ENCODE data around the gene KCTD19. TPM values are rescaled to one million over a fixed set of nuclear protein-coding genes. Genes with fewer than 3 reads are reported as not detected.

The KCTD19 gene
- polyA plus RNA-seq, 1 donor (not counting 4 experiments of a cell fraction or from before 2014, with no cell fraction given): not detected

- Histone ChIP-seq H4K20me1 (ENCODE audit: control insufficient read depth, extremely low read depth, insufficient read depth, low read length) (no peaks in the 10 kb centered on the region), H3K4me3 (ENCODE audit: control insufficient read depth in 2 of 3, extremely low read depth in 1 of 3, insufficient read depth in 2 of 3, low read depth in 1 of 3, low read length in 3 of 3) (no peak overlapping the region), H3K27me3 (ENCODE audit: control insufficient read depth, extremely low read depth, insufficient read depth, low read length) (no peaks in the 10 kb centered on the region), H3K27ac (ENCODE audit: control insufficient read depth, insufficient read depth, low read length) (no peak overlapping the region), H2AFZ (ENCODE audit: control insufficient read depth, low read length) (no peak overlapping the region), H3K79me2 (ENCODE audit: control insufficient read depth, insufficient read depth, low read length) (no peaks in the 10 kb centered on the region), H3K4me2 (ENCODE audit: control insufficient read depth, extremely low read depth, insufficient read depth, low read depth, low read length) (no peak overlapping the region), H3K4me1 (ENCODE audit: control insufficient read depth, extremely low read depth, insufficient read depth, low read length) (no peaks in the 10 kb centered on the region), H3K36me3 (ENCODE audit: control insufficient read depth in 2 of 2, extremely low read depth in 1 of 2, insufficient read depth in 2 of 2, low read length in 2 of 2) (no peaks in the 10 kb centered on the region), H3K9me1 (ENCODE audit: control insufficient read depth, extremely low read depth, insufficient read depth, low read length) (no peaks in the 10 kb centered on the region), H3K9ac (ENCODE audit: control insufficient read depth, extremely low read depth, insufficient read depth, low read length) (no peak overlapping the region), H3K9me3 (ENCODE audit: control insufficient read depth, low read depth, low read length) (no peaks in the 10 kb centered on the region)
- no peak for FAIRE-seq
- dilution Hi-C loops (cut with MboI; ENCODE audit: extremely low pct_ligation_motif_present, low sequenced_read_pairs): no loop called here
- DNase-seq (ENCODE audit: low read depth, low spot score): no peak
- TF ChIP-seq EZH2 (IDR thresholded peaks at IDR 0.05; ENCODE audit: low read length): no peak
- no peak for TF ChIP-seq CTCF (optimal IDR thresholded peaks at IDR 0.05 in 1 of 3, IDR thresholded peaks at IDR 0.05 in 1 of 3, conservative IDR thresholded peaks at IDR 0.05 in 1 of 3; ENCODE audit: extremely low read depth in 1 of 3, insufficient read depth in 2 of 3, low read length in 3 of 3)
Observed at GRCh38 chr16:67336116-67336515, 9.6 kb upstream of the KCTD19 start.

- no peak overlapping the region for H3K27ac ChIP-seq (ENCODE audit: control insufficient read depth, insufficient read depth, low read length)
- H4K20me1 ChIP-seq (ENCODE audit: control insufficient read depth, extremely low read depth, insufficient read depth, low read length): no peaks in the 10 kb centered on the region
- H3K27me3 ChIP-seq (ENCODE audit: control insufficient read depth, extremely low read depth, insufficient read depth, low read length): no peaks in the 10 kb centered on the region
- H3K4me3 ChIP-seq (ENCODE audit: control insufficient read depth in 2 of 3, extremely low read depth in 1 of 3, insufficient read depth in 2 of 3, low read depth in 1 of 3, low read length in 3 of 3): no peak overlapping the region
- no peak overlapping the region for H2AFZ ChIP-seq (ENCODE audit: control insufficient read depth, low read length)
- peaks cover 3% of the 10 kb centered on the region for H3K4me1 ChIP-seq (ENCODE audit: control insufficient read depth, extremely low read depth, insufficient read depth, low read length)
- dilution Hi-C loops (cut with MboI; ENCODE audit: extremely low pct_ligation_motif_present, low sequenced_read_pairs): no loop called here
- H3K79me2 ChIP-seq (ENCODE audit: control insufficient read depth, insufficient read depth, low read length): no peaks in the 10 kb centered on the region
- H3K9me3 ChIP-seq (ENCODE audit: control insufficient read depth, low read depth, low read length): no peaks in the 10 kb centered on the region
- TF ChIP-seq EZH2 (IDR thresholded peaks at IDR 0.05; ENCODE audit: low read length) (no peak), CTCF (optimal IDR thresholded peaks at IDR 0.05 in 1 of 3, IDR thresholded peaks at IDR 0.05 in 1 of 3, conservative IDR thresholded peaks at IDR 0.05 in 1 of 3; ENCODE audit: extremely low read depth in 1 of 3, insufficient read depth in 2 of 3, low read length in 3 of 3) (no peak)
- no peak overlapping the region for H3K9ac ChIP-seq (ENCODE audit: control insufficient read depth, extremely low read depth, insufficient read depth, low read length)
- H3K36me3 ChIP-seq (ENCODE audit: control insufficient read depth in 2 of 2, extremely low read depth in 1 of 2, insufficient read depth in 2 of 2, low read length in 2 of 2): no peaks in the 10 kb centered on the region
- no peak overlapping the region for H3K4me2 ChIP-seq (ENCODE audit: control insufficient read depth, extremely low read depth, insufficient read depth, low read depth, low read length)
- FAIRE-seq: no peak
- no peak for DNase-seq (ENCODE audit: low read depth, low spot score)
- H3K9me1 ChIP-seq (ENCODE audit: control insufficient read depth, extremely low read depth, insufficient read depth, low read length): no peaks in the 10 kb centered on the region
Observed at GRCh38 chr16:67333315-67333714, 6.8 kb upstream of the KCTD19 start.

All from keratinocyte (primary cell).